SK-N-MC (cell line): Measurements from ENCODE around the gene FADS1.

ENCODE experiments used
- DNase-seq: peaks from one replicate; pipeline ENCODE4 v3.0.0-alpha.2; 2011; ENCODE audit warnings: low read depth, low spot score
- H3K27ac ChIP-seq: fragments of 200-600 bp; sonication (generic); 2 replicates; pipeline ENCODE4 v1.5.1; 2016; ENCODE audit warnings: mixed run types
- H3K36me3 ChIP-seq: fragments of 200-600 bp; sonication (generic); 2 replicates; pipeline ENCODE4 v1.6.1; 2017; ENCODE audit warnings: antibody characterized with exemption, low read length, mixed read lengths; ENCODE audit not compliant: insufficient read depth
- H3K4me3 ChIP-seq: fragments of 200-600 bp; sonication (generic); 2 replicates; pipeline ENCODE4 v1.5.1; 2016
- H3K9ac ChIP-seq: fragments of 200-600 bp; sonication (generic); 2 replicates; pipeline ENCODE4 v1.8.0; 2017; ENCODE audit warnings: mixed run types, mixed read lengths; ENCODE audit not compliant: insufficient read length
- H3K9me3 ChIP-seq: fragments of 200-600 bp; sonication (generic); 2 replicates; pipeline ENCODE4 v1.6.1; 2017; ENCODE audit warnings: low read depth, mild to moderate bottlenecking, antibody characterized with exemption, low read length, moderate library complexity, mixed read lengths
- EZH2 ChIP-seq: fragments of 200-600 bp; sonication (generic); IDR thresholded peaks from one replicate; pipeline ENCODE4 v1.6.1; 2017; ENCODE audit warnings: antibody characterized with exemption
- FOXP2 ChIP-seq: optimal IDR thresholded peaks from 2 replicates; pipeline ENCODE3; 2011; ENCODE audit warnings: mild to moderate bottlenecking, moderate library complexity; ENCODE audit not compliant: insufficient read depth; ENCODE audit errors: extremely low read length, control extremely low read depth
- POLR2AphosphoS5 ChIP-seq: IDR thresholded peaks from 2 replicates; pipeline ENCODE4 v1.6.1; 2012; ENCODE audit warnings: mild to moderate bottlenecking, low read depth, low read length, borderline replicate concordance

FADS1 gene

GRCh38 chr11:61787928-61788491 is 28.8 kb downstream of the FADS1 start:
- Histone ChIP-seq H3K36me3 (peaks cover 32% of the 10 kb centered on the region), H3K27ac (no peak overlapping the region), H3K9me3 (no peaks in the 10 kb centered on the region)

DNA sequence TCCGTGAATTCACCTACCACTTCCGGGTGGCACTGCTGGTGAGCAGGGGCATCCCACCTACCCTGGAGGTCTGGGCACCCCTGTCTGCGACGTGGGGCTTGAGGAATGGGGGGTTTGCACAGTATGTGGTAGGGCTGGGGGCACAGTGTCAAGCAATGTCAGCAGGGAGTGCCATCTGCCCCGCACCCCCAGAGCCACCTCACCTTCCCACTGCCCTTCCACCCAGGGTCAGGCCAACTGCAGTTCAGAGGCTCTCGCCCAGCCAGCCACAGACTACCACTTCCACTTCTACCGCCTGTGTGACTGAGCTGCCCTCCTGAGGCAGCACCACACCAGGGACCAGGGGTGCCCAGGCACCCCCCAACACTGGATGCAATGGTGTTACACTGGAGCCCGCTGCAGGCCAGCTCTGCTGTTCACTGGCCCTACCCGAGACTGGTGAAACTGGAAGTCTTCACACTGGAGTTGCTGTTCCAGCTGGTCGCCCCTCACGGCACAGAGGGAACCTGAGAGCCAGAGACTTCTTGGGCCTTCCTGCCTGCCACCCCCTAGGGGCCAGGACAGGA is 30.9 kb downstream of the FADS1 start:
- Histone ChIP-seq H3K4me3 (no peak overlapping the region), H3K9ac (no peak overlapping the region), H3K27ac (no peak overlapping the region), H3K36me3 (peaks cover 32% of the 10 kb centered on the region), H3K9me3 (no peaks in the 10 kb centered on the region)
- no peak for DNase-seq
- TF ChIP-seq FOXP2 (no peak), EZH2 (no peak)

More at GRCh38 chr11:61787928-61788491, 28.8 kb downstream of the FADS1 start:
- TF ChIP-seq EZH2, result no peak
- no peak for DNase-seq
- Histone ChIP-seq H3K4me3 (no peak overlapping the region), H3K9ac (no peak overlapping the region)

DNA sequence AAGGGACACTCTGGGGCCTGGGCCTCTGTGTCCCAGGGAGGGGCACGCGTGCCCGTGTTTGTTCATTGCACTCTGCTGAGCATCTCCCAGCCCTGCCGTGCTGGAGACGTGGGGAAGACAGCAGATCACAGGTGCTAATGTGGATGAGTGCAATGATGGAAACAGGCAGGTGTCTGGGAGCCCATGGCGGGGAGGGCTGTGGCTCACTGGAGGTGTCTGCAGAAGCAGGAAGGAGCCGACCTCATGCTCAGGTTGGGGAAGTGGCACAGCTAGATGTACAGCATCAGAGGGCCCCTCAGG is 32.3 kb downstream of the FADS1 start:
- H3K27ac ChIP-seq, result no peak overlapping the region
- peaks cover 21% of the 10 kb centered on the region for H3K36me3 ChIP-seq
- H3K9ac ChIP-seq, result no peak overlapping the region
- DNase-seq, result no peak
- TF ChIP-seq FOXP2, result no peak
- H3K4me3 ChIP-seq, result no peak overlapping the region
- no peaks in the 10 kb centered on the region for H3K9me3 ChIP-seq

DNA sequence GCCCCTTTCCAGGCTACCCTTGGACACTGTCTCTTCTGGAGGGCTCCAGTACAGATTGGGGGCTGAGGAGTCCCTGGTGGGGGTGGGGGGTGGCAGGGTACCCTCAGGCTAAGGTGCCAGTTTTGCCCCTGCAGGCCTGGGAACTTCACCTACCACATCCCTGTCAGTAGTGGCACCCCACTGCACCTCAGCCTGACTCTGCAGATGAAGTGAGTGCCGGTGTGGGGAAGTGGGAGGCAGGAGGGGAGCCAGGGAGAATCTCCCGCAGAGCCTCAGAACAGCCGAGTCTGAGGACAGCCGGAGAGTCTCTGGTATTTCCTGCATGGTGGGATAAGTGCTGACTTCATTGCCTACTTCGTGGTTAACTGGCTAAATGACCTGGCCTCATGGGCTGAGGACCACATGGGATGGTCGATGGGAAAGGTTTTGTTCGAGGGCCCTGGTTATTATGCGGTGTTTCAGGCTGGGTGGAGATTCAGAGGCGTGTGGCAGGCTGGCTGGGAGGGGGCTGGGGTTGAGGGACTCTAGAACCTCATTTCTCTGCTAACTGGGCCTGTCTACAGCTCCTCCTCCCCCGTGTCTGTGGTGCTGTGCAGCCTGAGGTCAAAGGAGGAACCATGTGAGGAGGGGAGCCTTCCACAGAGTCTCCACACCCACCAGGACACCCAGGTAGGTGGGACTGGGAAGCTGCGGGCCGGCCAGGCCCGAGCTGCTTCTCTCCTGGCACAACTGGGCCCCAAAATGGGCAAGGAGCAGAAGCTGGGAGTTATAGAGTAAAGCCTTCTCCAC is 32.9 kb downstream of the FADS1 start:
- DNase-seq, result no peak
- Histone ChIP-seq H3K27ac (no peak overlapping the region), H3K4me3 (no peak overlapping the region), H3K36me3 (peaks cover 15% of the 10 kb centered on the region), H3K9ac (no peak overlapping the region), H3K9me3 (no peaks in the 10 kb centered on the region)
- no peak for TF ChIP-seq FOXP2
- no peak for TF ChIP-seq EZH2
- no peak; the same call in 1 of the 2 replicates for TF ChIP-seq POLR2AphosphoS5

DNA sequence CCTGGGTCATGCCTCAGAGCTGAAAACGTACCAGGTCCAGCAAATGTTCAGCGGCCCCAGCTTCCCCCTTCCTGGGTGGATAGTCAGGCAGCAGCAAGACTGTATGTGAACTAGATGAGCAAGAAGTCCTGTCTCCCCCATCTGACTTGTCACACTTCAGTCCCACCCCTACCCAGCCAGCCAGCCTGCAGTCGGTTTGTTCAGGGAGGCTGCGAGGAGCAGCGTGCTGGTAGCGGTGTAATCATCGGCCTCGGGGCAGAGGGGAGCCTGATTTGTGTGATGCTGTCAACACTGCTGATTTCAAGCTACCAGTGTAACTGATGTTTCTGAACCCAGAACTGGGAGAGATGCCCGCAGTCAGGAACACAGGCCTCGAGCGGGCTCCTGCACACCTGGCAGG is 34.0 kb downstream of the FADS1 start:
- Histone ChIP-seq H3K36me3 (peaks cover 10% of the 10 kb centered on the region; the same call in 1 of the 2 replicates), H3K27ac (no peak overlapping the region), H3K9ac (no peak overlapping the region), H3K9me3 (no peaks in the 10 kb centered on the region), H3K4me3 (no peak overlapping the region)
- no peak for TF ChIP-seq FOXP2
- DNase-seq, result no peak

GRCh38 chr11:61782299-61782698 is 34.5 kb downstream of the FADS1 start:
- DNase-seq, result no peak

GRCh38 chr11:61781585-61781984 is 35.2 kb downstream of the FADS1 start:
- TF ChIP-seq FOXP2, result no peak
- TF ChIP-seq POLR2AphosphoS5, result no peak
- TF ChIP-seq EZH2, result no peak
- Histone ChIP-seq H3K27ac (no peak overlapping the region), H3K9ac (no peak overlapping the region), H3K9me3 (no peaks in the 10 kb centered on the region), H3K4me3 (no peak overlapping the region), H3K36me3 (peaks cover 7% of the 10 kb centered on the region; the same call in 1 of the 2 replicates)
- DNase-seq, result no peak

More at GRCh38 chr11:61782299-61782698, 34.5 kb downstream of the FADS1 start:
- Histone ChIP-seq H3K27ac (no peak overlapping the region), H3K36me3 (peaks cover 10% of the 10 kb centered on the region; the same call in 1 of the 2 replicates), H3K9me3 (no peaks in the 10 kb centered on the region), H3K9ac (no peak overlapping the region), H3K4me3 (no peak overlapping the region)
- TF ChIP-seq POLR2AphosphoS5, result no peak
- TF ChIP-seq FOXP2, result no peak
- no peak for TF ChIP-seq EZH2

GRCh38 chr11:61780581-61781162 is 36.1 kb downstream of the FADS1 start:
- no peak overlapping the region for H3K9ac ChIP-seq
- no peak overlapping the region for H3K27ac ChIP-seq
- no peak for TF ChIP-seq FOXP2
- TF ChIP-seq EZH2, result no peak
- no peak for TF ChIP-seq POLR2AphosphoS5
- no peaks in the 10 kb centered on the region for H3K9me3 ChIP-seq
- DNase-seq, result no peak
- H3K36me3 ChIP-seq, result peaks cover 3% of the 10 kb centered on the region; the same call in 1 of the 2 replicates
- H3K4me3 ChIP-seq, result no peak overlapping the region
